ENCODE measurements around the gene RNF20. TPM values are rescaled to one million over a fixed set of nuclear protein-coding genes. Genes with fewer than 3 reads are reported as not detected.

Gene RNF20
- polyA plus RNA-seq, 1 of the 3 experiments (the other 2 are of a cell fraction), result 16.0 TPM

GRCh38 chr9:101591787-101592446 lies 58.3 kb downstream of the RNF20 start:
- Histone ChIP-seq H3K9me3 (no peaks in the 10 kb centered on the region), H3K36me3 (replicated peaks in 1 of 2; ENCODE audit: control insufficient read depth in 1 of 2, insufficient read depth in 2 of 2, low read length in 1 of 2) (no peaks in the 10 kb centered on the region), H3K9ac (no peak overlapping the region), H3K4me3 (ENCODE audit: low read depth in 2 of 2, low read length in 1 of 2) (no peak overlapping the region), H2AFZ (ENCODE audit: low read depth) (no peak overlapping the region), H3K9me2 (no peaks in the 10 kb centered on the region), H3K4me1 (ENCODE audit: control insufficient read depth in 1 of 2, insufficient read depth in 2 of 2, low read depth in 1 of 2, low read length in 1 of 2) (no peaks in the 10 kb centered on the region; a peak in 1 of 4 replicates), H3K4me2 (no peak overlapping the region), H3K27ac (ENCODE audit: low read depth in 2 of 2, low read length in 1 of 2) (no peak overlapping the region), H3F3A (replicated peaks; ENCODE audit: insufficient read depth) (no peaks in the 10 kb centered on the region), H4K20me1 (ENCODE audit: insufficient read depth) (no peaks in the 10 kb centered on the region), H3K79me2 (ENCODE audit: insufficient read depth) (no peaks in the 10 kb centered on the region), H3K27me3 (ENCODE audit: insufficient read depth) (peaks cover 6% of the 10 kb centered on the region; the same call in 1 of the 2 replicates)
- DNase-seq, result no peak
- ChIA-PET CTCF (interaction anchor here (1.1 to 1.6 kb wide), 3 partner anchors 9 to 280 kb away, joined by 3 to 4 read pairs (median 3); no protein-coding TSS in a partner anchor), POLR2A (no interaction called here)
- TF ChIP-seq NFIC (IDR thresholded peaks at IDR 0.05; ENCODE audit: borderline replicate concordance), result no peak
- TF ChIP-seq REST (IDR thresholded peaks at IDR 0.05; ENCODE audit: low read depth, low read length), result no peak
- TF ChIP-seq EZH2phosphoT487 (IDR thresholded peaks at IDR 0.05; ENCODE audit: borderline replicate concordance, low read depth), result no peak
- no peak for TF ChIP-seq RAD21 (IDR thresholded peaks at IDR 0.05; ENCODE audit: low read length)
- no peak for TF ChIP-seq TEAD4 (IDR thresholded peaks at IDR 0.05; ENCODE audit: borderline replicate concordance, insufficient read depth)
- TF ChIP-seq ELF1 (IDR thresholded peaks at IDR 0.05), result no peak
- TF ChIP-seq IRF3 (IDR thresholded peaks at IDR 0.05; ENCODE audit: low read depth, low read length), result no peak

GRCh38 chr9:101592788-101593187 lies 59.1 kb downstream of the RNF20 start:
- TF ChIP-seq TEAD4 (IDR thresholded peaks at IDR 0.05; ENCODE audit: borderline replicate concordance, insufficient read depth) (no peak), PBX3 (IDR thresholded peaks at IDR 0.05) (no peak), SMC3 (IDR thresholded peaks at IDR 0.05; ENCODE audit: low read depth, low read length) (no peak), FOSL2 (IDR thresholded peaks at IDR 0.05; ENCODE audit: borderline replicate concordance, low read depth) (no peak), TCF12 (IDR thresholded peaks at IDR 0.05) (no peak), CTCF (IDR thresholded peaks at IDR 0.05) (no peak), CHD2 (IDR thresholded peaks at IDR 0.05; ENCODE audit: low read length, partially characterized antibody) (no peak), FOXM1 (IDR thresholded peaks at IDR 0.05; ENCODE audit: low read depth) (no peak), REST (IDR thresholded peaks at IDR 0.05; ENCODE audit: low read depth, low read length) (no peak)
- Histone ChIP-seq H3K27me3 (ENCODE audit: insufficient read depth) (peaks cover 6% of the 10 kb centered on the region; the same call in 1 of the 2 replicates), H3K9ac (no peak overlapping the region), H3K9me2 (no peaks in the 10 kb centered on the region), H3K4me2 (no peak overlapping the region), H3K79me2 (ENCODE audit: insufficient read depth) (no peaks in the 10 kb centered on the region), H3K27ac (ENCODE audit: low read depth in 2 of 2, low read length in 1 of 2) (no peak overlapping the region), H2AFZ (ENCODE audit: low read depth) (no peak overlapping the region), H3K36me3 (replicated peaks in 1 of 2; ENCODE audit: control insufficient read depth in 1 of 2, insufficient read depth in 2 of 2, low read length in 1 of 2) (no peaks in the 10 kb centered on the region), H3K9me3 (no peaks in the 10 kb centered on the region), H4K20me1 (ENCODE audit: insufficient read depth) (no peaks in the 10 kb centered on the region), H3K4me3 (ENCODE audit: low read depth in 2 of 2, low read length in 1 of 2) (no peak overlapping the region), H3F3A (replicated peaks; ENCODE audit: insufficient read depth) (no peaks in the 10 kb centered on the region), H3K4me1 (ENCODE audit: control insufficient read depth in 1 of 2, insufficient read depth in 2 of 2, low read depth in 1 of 2, low read length in 1 of 2) (no peaks in the 10 kb centered on the region; a peak in 1 of 4 replicates)
- DNase-seq, result no peak
- ChIA-PET POLR2A (no interaction called here), CTCF (interaction anchor here (1.2 to 1.6 kb wide), 2 partner anchors 9 to 281 kb away, joined by 3 to 4 read pairs; no protein-coding TSS in a partner anchor)

Measured in SK-N-SH (cell line).